Keratinocyte (primary cell): Measurements from ENCODE around the gene TBX21.

Experiments used
- CTCF ChIP-seq, 3 experiments: IDR thresholded peaks in 1 of 3; conservative IDR thresholded peaks in 1 of 3; optimal IDR thresholded peaks in 1 of 3; 2 replicates in 2 of 3; 3 replicates in 1 of 3; pipeline versions ENCODE3 to v1.5.1; 2011; ENCODE audit warnings: low read length in 3 of 3, mild to moderate bottlenecking in 3 of 3, moderate library complexity in 2 of 3, control low read depth in 1 of 3, inconsistent platforms in 1 of 3; ENCODE audit not compliant: insufficient read depth in 2 of 3; ENCODE audit errors: extremely low read depth in 1 of 3
- EZH2 ChIP-seq: IDR thresholded peaks from one replicate; pipeline ENCODE4 v1.6.1; 2012; ENCODE audit warnings: inconsistent platforms, mild to moderate bottlenecking, low read length, moderate library complexity

- no peak for TF ChIP-seq CTCF (optimal IDR thresholded peaks at IDR 0.05 in 1 of 3, IDR thresholded peaks at IDR 0.05 in 1 of 3, conservative IDR thresholded peaks at IDR 0.05 in 1 of 3; ENCODE audit: extremely low read depth in 1 of 3, insufficient read depth in 2 of 3, low read length in 3 of 3)
- no peak for TF ChIP-seq EZH2
These were observed 5.1 kb downstream of the TBX21 start for GRCh38 chr17:47738178-47738577.
